GM12801 (cell line): ENCODE results near the gene PCDHA9.

Source experiments
- CTCF ChIP-seq: IDR thresholded peaks from one replicate; pipeline ENCODE4 v1.5.1; 2011; ENCODE audit warnings: control low read depth; ENCODE audit not compliant: insufficient read length; ENCODE audit errors: extremely low read depth

Gene PCDHA9

GRCh38 chr5:140881889-140882590 lies 33.9 kb downstream of the PCDHA9 start, which contains the start of gene PCDHA13:
PCDHA13 (plus strand) TSS chr5:140882124; CDS start chr5:140882269, 145 bp downstream.
- no peak for TF ChIP-seq CTCF

GRCh38 chr5:140882591-140882899 lies 34.4 kb downstream of the PCDHA9 start:
- no peak for TF ChIP-seq CTCF

GRCh38 chr5:140883373-140883772 lies 35.2 kb downstream of the PCDHA9 start:
- TF ChIP-seq CTCF: no peak

- TF ChIP-seq CTCF: no peak
Observed at GRCh38 chr5:140883927-140884697, 35.9 kb downstream of the PCDHA9 start.
